IMR-90 (cell line): ENCODE results near the gene CFAP299. TPM values are rescaled to one million over a fixed set of nuclear protein-coding genes. Genes with fewer than 3 reads are reported as not detected.

ENCODE experiments used
- ATAC-seq: fragments of 200-7000 bp; cut with Tn5 transposase; 2 replicates; pipeline ENCODE4 v1.9.1; 2020; ENCODE audit warnings: low read depth, mild to moderate bottlenecking, moderate library complexity
- BruUV-seq: library from RNA; stranded (reverse); fragments of 400-500 nt; replicated peaks from 2 replicates; lab custom pipeline; 2021; lab: Mats Ljungman, UMichigan
- CTCF ChIA-PET: fragments of 300-600 bp; formaldehyde crosslinking; extraction: SDS; loops from one replicate; lab custom pipeline; 2021; ENCODE audit warnings: antibody characterized with exemption; lab: Yijun Ruan, JAX
- POLR2A ChIA-PET: fragments of 300-600 bp; sonication (Branson Sonifier 250); formaldehyde crosslinking; loops from one replicate; lab custom pipeline; 2022; ENCODE audit warnings: antibody characterized with exemption; ENCODE audit not compliant: unreplicated experiment; lab: Charles Lee
- DNase-seq: peaks from one replicate; pipeline ENCODE4 v3.0.0; 2013
- H2AFZ ChIP-seq: replicated peaks from 2 replicates; pipeline ENCODE3; 2013; ENCODE audit warnings: low read length, mild to moderate bottlenecking; ENCODE audit not compliant: poor library complexity
- H2AK5ac ChIP-seq: 2 replicates; pipeline ENCODE4 v1.6.1; 2013; ENCODE audit warnings: low read depth, low read length, inconsistent platforms
- H2AK9ac ChIP-seq: replicated peaks from 2 replicates; pipeline ENCODE3; 2013; ENCODE audit warnings: mild to moderate bottlenecking, low read depth, low read length, moderate library complexity; ENCODE audit not compliant: poor library complexity
- H2BK120ac ChIP-seq: 2 replicates; pipeline ENCODE4 v1.6.1; 2013; ENCODE audit warnings: low read depth, low read length, inconsistent platforms
- H2BK15ac ChIP-seq: 3 replicates; pipeline ENCODE4 v1.6.1; 2013; ENCODE audit warnings: low read depth, low read length, inconsistent platforms
- H2BK20ac ChIP-seq: 2 replicates; pipeline ENCODE4 v1.6.1; 2013; ENCODE audit warnings: low read depth, mild to moderate bottlenecking, inconsistent platforms, low read length, moderate library complexity
- H2BK5ac ChIP-seq: 2 replicates; pipeline ENCODE4 v1.6.1; 2013; ENCODE audit warnings: mild to moderate bottlenecking, low read depth, low read length, inconsistent platforms; ENCODE audit not compliant: poor library complexity, severe bottlenecking
- H3K14ac ChIP-seq: replicated peaks from 2 replicates; pipeline ENCODE4 v1.6.1; 2013; ENCODE audit warnings: low read depth, low read length, inconsistent platforms
- H3K18ac ChIP-seq: 2 replicates; pipeline ENCODE4 v1.6.1; 2013; ENCODE audit warnings: low read depth, low read length, control low read depth
- H3K23ac ChIP-seq: 2 replicates; pipeline ENCODE4 v1.6.1; 2013; ENCODE audit warnings: low read depth, low read length, inconsistent platforms
- H3K27ac ChIP-seq: 2 replicates; pipeline ENCODE4 v1.5.1; 2013; ENCODE audit warnings: mild to moderate bottlenecking, control low read depth, low read length; ENCODE audit not compliant: insufficient read depth
- H3K27me3 ChIP-seq: 2 replicates; pipeline ENCODE4 v1.6.1; 2013; ENCODE audit warnings: low read length; ENCODE audit not compliant: control insufficient read depth, insufficient read depth
- H3K36me3 ChIP-seq: 2 replicates; pipeline ENCODE4 v1.6.1; 2013; ENCODE audit warnings: low read length, mixed read lengths; ENCODE audit not compliant: control insufficient read depth, insufficient read depth
- H3K4ac ChIP-seq: 2 replicates; pipeline ENCODE4 v1.6.1; 2013; ENCODE audit warnings: low read depth, low read length, inconsistent platforms
- H3K4me1 ChIP-seq: 2 replicates; pipeline ENCODE4 v1.6.1; 2013; ENCODE audit warnings: low read length, mixed read lengths; ENCODE audit not compliant: control insufficient read depth, insufficient read depth
- H3K4me2 ChIP-seq: 2 replicates; pipeline ENCODE4 v1.6.1; 2013; ENCODE audit warnings: low read depth, mild to moderate bottlenecking, control low read depth, low read length, moderate library complexity
- H3K4me3 ChIP-seq: 2 replicates; pipeline ENCODE4 v1.5.1; 2013; ENCODE audit warnings: low read depth, mild to moderate bottlenecking, control low read depth, low read length, moderate library complexity; ENCODE audit not compliant: insufficient read depth
- H3K56ac ChIP-seq: 2 replicates; pipeline ENCODE4 v1.6.1; 2013; ENCODE audit warnings: low read length, inconsistent platforms; ENCODE audit not compliant: insufficient read depth; ENCODE audit errors: extremely low read depth
- H3K79me1 ChIP-seq, 2 experiments: 2 replicates each; pipeline ENCODE4 v1.6.1; 2013; ENCODE audit warnings: low read length in 2 of 2, inconsistent platforms in 1 of 2, low read depth in 1 of 2
- H3K9ac ChIP-seq: 2 replicates; pipeline ENCODE4 v1.6.1; 2013; ENCODE audit warnings: low read depth, low read length, control low read depth
- H3K9me1 ChIP-seq: 2 replicates; pipeline ENCODE4 v1.6.1; 2013; ENCODE audit warnings: low read length, inconsistent platforms; ENCODE audit not compliant: insufficient read depth
- H3K9me3 ChIP-seq: 2 replicates; pipeline ENCODE4 v1.6.1; 2013; ENCODE audit warnings: low read length; ENCODE audit not compliant: control insufficient read depth, insufficient read depth
- H4K20me1 ChIP-seq: 2 replicates; pipeline ENCODE4 v1.6.1; 2013; ENCODE audit warnings: low read length, inconsistent platforms; ENCODE audit not compliant: insufficient read depth
- H4K5ac ChIP-seq: 2 replicates; pipeline ENCODE4 v1.6.1; 2013; ENCODE audit warnings: mild to moderate bottlenecking, low read depth, low read length, control low read depth
- H4K8ac ChIP-seq, 2 experiments: 2 replicates each; pipeline ENCODE4 v1.6.1; 2013; ENCODE audit warnings: low read depth in 2 of 2, low read length in 2 of 2, control low read depth in 1 of 2, inconsistent platforms in 1 of 2
- H4K91ac ChIP-seq: 2 replicates; pipeline ENCODE4 v1.6.1; 2013; ENCODE audit warnings: low read depth, low read length, inconsistent platforms; ENCODE audit not compliant: insufficient read depth
- BHLHE40 ChIP-seq: fragments of 150-350 bp; IDR thresholded peaks from 2 replicates; pipeline ENCODE4 v1.6.1; 2016; ENCODE audit warnings: mild to moderate bottlenecking, low read depth, low read length
- CEBPB ChIP-seq: IDR thresholded peaks from 2 replicates; pipeline ENCODE4 v1.6.1; 2012; ENCODE audit warnings: low read depth, low read length, improper control_type of control experiment
- CHD1 ChIP-seq: IDR thresholded peaks from 2 replicates; pipeline ENCODE4 v1.6.1; 2012; ENCODE audit warnings: low read depth, low read length, improper control_type of control experiment
- FOS ChIP-seq: fragments of 150-350 bp; IDR thresholded peaks from 2 replicates; pipeline ENCODE4 v1.6.1; 2016; ENCODE audit warnings: low read depth, low read length
- MAFK ChIP-seq: IDR thresholded peaks from 2 replicates; pipeline ENCODE4 v1.6.1; 2012; ENCODE audit warnings: low read depth, low read length, improper control_type of control experiment
- MAZ ChIP-seq: IDR thresholded peaks from 2 replicates; pipeline ENCODE4 v1.6.1; 2012; ENCODE audit warnings: low read depth, mild to moderate bottlenecking, low read length, improper control_type of control experiment, moderate library complexity, borderline replicate concordance
- MXI1 ChIP-seq: IDR thresholded peaks from 2 replicates; pipeline ENCODE4 v1.6.1; 2012; ENCODE audit warnings: low read depth, mild to moderate bottlenecking, low read length, moderate library complexity, borderline replicate concordance
- NFE2L2 ChIP-seq: fragments of 150-350 bp; IDR thresholded peaks from 2 replicates; pipeline ENCODE4 v1.6.1; 2016; ENCODE audit warnings: low read depth, mild to moderate bottlenecking, low read length
- POLR2A ChIP-seq: IDR thresholded peaks from 2 replicates; pipeline ENCODE4 v1.6.1; 2012; ENCODE audit warnings: mild to moderate bottlenecking, low read depth, low read length
- RAD21 ChIP-seq: IDR thresholded peaks from 2 replicates; pipeline ENCODE4 v1.6.1; 2012; ENCODE audit warnings: low read length, improper control_type of control experiment
- RCOR1 ChIP-seq: IDR thresholded peaks from 2 replicates; pipeline ENCODE4 v1.6.1; 2012; ENCODE audit warnings: mild to moderate bottlenecking, low read length, improper control_type of control experiment; ENCODE audit not compliant: insufficient replicate concordance
- RFX5 ChIP-seq: IDR thresholded peaks from 2 replicates; pipeline ENCODE4 v1.8.0; 2012; ENCODE audit warnings: low read depth, mild to moderate bottlenecking, low read length, moderate library complexity
- SMC3 ChIP-seq: fragments of 150-350 bp; IDR thresholded peaks from 2 replicates; pipeline ENCODE4 v1.6.1; 2016; ENCODE audit warnings: low read depth, mild to moderate bottlenecking, antibody characterized with exemption, low read length, moderate library complexity
- WGBS, 2 experiments: methylation state at CpG; one replicate each; pipeline versions ENCODE4 v1.1.5 to v1.1.7; 2013; ENCODE audit warnings: missing lambda C conversion rate in 2 of 2; ENCODE audit not compliant: insufficient read length in 1 of 2; ENCODE audit errors: extremely low coverage in 2 of 2; 5-methylcytosine and 5-hydroxymethylcytosine counted together
- dilution Hi-C: fragments of 300-500 bp; cut with HindIII; formaldehyde crosslinking; loops from one replicate; pipeline ENCODE4 v1.14.3; 2018; ENCODE audit warnings: low sequenced_read_pairs; ENCODE audit not compliant: unreplicated experiment
- in situ Hi-C: fragments of 300-500 bp; cut with MboI; formaldehyde crosslinking; loops from 3 replicates; pipeline ENCODE4 v1.14.3; 2019; ENCODE audit warnings: low sequenced_read_pairs, inconsistent platforms, mixed read lengths
- intact Hi-C: fragments of 100-400 bp; cut with micrococcal nuclease; formaldehyde crosslinking; loops from 2 replicates; pipeline ENCODE4 v1.10.0; 2022
- polyA plus RNA-seq, 3 experiments: library from polyadenylated mRNA; depleted of rRNA; stranded (reverse); fragments of >200 nt; gene quantifications; 2 replicates each; pipeline ENCODE4 v1.2.3, GENCODE V29; 2012; ENCODE audit warnings: low replicate concordance in 1 of 3
- total RNA-seq: library from RNA; depleted of rRNA; stranded (reverse); fragments of >200 nt; gene quantifications from 2 replicates; pipeline ENCODE4 v1.2.3, GENCODE V29; 2012
- TF ChIP-seq, protein P1 (sequence below): fragments of 150-350 bp; IDR thresholded peaks from 2 replicates; pipeline ENCODE4 v1.6.1; 2016; ENCODE audit warnings: low read depth, mild to moderate bottlenecking, low read length, moderate library complexity, borderline replicate concordance
- TF ChIP-seq, protein P2 (sequence below): fragments of 150-350 bp; IDR thresholded peaks from 2 replicates; pipeline ENCODE4 v1.6.1; 2017; ENCODE audit warnings: mild to moderate bottlenecking, antibody characterized with exemption, low read length, low read depth
- TF ChIP-seq, protein P3 (sequence below): conservative IDR thresholded peaks from 2 replicates; pipeline ENCODE4 v1.5.1; 2012; ENCODE audit warnings: mild to moderate bottlenecking, low read depth, low read length, improper control_type of control experiment

The CFAP299 gene
- total and polyA plus RNA-seq, 2 of the 4 experiments (the other 2 are of a cell fraction) = 1.0 to 1.1 TPM

DNA sequence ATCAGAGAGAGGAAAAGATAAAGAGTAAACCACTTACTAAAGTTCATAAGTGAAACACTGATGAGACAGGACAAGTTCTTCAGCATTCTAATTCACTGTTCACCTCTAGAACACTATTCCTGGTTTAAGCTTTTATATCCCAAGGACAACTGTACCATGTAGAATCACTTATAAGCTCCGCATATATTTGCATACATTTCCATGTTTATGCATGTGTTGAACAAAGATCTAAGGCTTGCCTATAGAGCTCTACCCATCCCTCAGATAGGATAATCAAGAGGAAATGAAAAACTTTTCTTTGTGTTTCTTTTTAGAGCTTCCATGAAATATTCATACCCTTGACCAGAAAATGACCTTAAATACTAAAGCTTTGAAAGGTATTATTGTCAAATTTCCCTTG is 538.0 kb downstream of the CFAP299 start:
- no peak for ATAC-seq
- Histone ChIP-seq H3K4me3 (no peak overlapping the region), H3K27me3 (no peaks in the 10 kb centered on the region), H2AK9ac (no peak overlapping the region), H3K56ac (no peak overlapping the region), H3K14ac (no peak overlapping the region), H2BK5ac (no peak overlapping the region), H3K4ac (no peak overlapping the region), H4K91ac (no peak overlapping the region), H4K20me1 (no peaks in the 10 kb centered on the region), H3K18ac (no peak overlapping the region), H3K23ac (no peak overlapping the region), H2BK120ac (no peak overlapping the region), H2BK15ac (no peak overlapping the region), H2AFZ (no peak overlapping the region), H4K5ac (no peak overlapping the region), H3K36me3 (no peaks in the 10 kb centered on the region), H3K9me3 (no peaks in the 10 kb centered on the region), H4K8ac (no peak overlapping the region), H3K27ac (no peak overlapping the region), H3K9ac (no peak overlapping the region), H3K9me1 (no peaks in the 10 kb centered on the region), H3K79me1 (no peaks in the 10 kb centered on the region), H3K4me1 (no peaks in the 10 kb centered on the region; the same call in 1 of the 2 replicates), H2AK5ac (no peak overlapping the region), H2BK20ac (no peak overlapping the region), H3K4me2 (no peak overlapping the region)
- no CpG with 5 or more reads among the region's 1 CpG for WGBS, 2 experiments
- TF ChIP-seq, protein P1, sequence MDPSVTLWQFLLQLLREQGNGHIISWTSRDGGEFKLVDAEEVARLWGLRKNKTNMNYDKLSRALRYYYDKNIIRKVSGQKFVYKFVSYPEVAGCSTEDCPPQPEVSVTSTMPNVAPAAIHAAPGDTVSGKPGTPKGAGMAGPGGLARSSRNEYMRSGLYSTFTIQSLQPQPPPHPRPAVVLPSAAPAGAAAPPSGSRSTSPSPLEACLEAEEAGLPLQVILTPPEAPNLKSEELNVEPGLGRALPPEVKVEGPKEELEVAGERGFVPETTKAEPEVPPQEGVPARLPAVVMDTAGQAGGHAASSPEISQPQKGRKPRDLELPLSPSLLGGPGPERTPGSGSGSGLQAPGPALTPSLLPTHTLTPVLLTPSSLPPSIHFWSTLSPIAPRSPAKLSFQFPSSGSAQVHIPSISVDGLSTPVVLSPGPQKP = no peak
- TF ChIP-seq RFX5 (no peak), POLR2A (no peak), MXI1 (no peak), CEBPB (no peak), MAFK (no peak), RAD21 (no peak), RCOR1 (no peak), MAZ (no peak), SMC3 (no peak), NFE2L2 (no peak), CHD1 (no peak), BHLHE40 (no peak), FOS (no peak)
- TF ChIP-seq, protein P2, sequence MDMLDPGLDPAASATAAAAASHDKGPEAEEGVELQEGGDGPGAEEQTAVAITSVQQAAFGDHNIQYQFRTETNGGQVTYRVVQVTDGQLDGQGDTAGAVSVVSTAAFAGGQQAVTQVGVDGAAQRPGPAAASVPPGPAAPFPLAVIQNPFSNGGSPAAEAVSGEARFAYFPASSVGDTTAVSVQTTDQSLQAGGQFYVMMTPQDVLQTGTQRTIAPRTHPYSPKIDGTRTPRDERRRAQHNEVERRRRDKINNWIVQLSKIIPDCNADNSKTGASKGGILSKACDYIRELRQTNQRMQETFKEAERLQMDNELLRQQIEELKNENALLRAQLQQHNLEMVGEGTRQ = no peak
- TF ChIP-seq, protein P3, sequence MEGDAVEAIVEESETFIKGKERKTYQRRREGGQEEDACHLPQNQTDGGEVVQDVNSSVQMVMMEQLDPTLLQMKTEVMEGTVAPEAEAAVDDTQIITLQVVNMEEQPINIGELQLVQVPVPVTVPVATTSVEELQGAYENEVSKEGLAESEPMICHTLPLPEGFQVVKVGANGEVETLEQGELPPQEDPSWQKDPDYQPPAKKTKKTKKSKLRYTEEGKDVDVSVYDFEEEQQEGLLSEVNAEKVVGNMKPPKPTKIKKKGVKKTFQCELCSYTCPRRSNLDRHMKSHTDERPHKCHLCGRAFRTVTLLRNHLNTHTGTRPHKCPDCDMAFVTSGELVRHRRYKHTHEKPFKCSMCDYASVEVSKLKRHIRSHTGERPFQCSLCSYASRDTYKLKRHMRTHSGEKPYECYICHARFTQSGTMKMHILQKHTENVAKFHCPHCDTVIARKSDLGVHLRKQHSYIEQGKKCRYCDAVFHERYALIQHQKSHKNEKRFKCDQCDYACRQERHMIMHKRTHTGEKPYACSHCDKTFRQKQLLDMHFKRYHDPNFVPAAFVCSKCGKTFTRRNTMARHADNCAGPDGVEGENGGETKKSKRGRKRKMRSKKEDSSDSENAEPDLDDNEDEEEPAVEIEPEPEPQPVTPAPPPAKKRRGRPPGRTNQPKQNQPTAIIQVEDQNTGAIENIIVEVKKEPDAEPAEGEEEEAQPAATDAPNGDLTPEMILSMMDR = no peak
- POLR2A ChIA-PET = no interaction called here
- dilution Hi-C loops = no loop called here
- DNase-seq = no peak
- in situ Hi-C loops = no loop called here
- CTCF ChIA-PET = no interaction called here
- BruUV-seq = no TSS peak
- intact Hi-C loops = no loop called here
